Adipocyte (in vitro differentiated cells): ENCODE results near the gene P4HTM.

ENCODE experiments used
- DNase-seq: peaks from one replicate; pipeline ENCODE4 v3.0.0-alpha.2; 2015; ENCODE audit warnings: low read depth
- H3K27me3 ChIP-seq: replicated peaks from 2 replicates; pipeline ENCODE4 v1.7.0; 2013; ENCODE audit warnings: mild to moderate bottlenecking, low read length, moderate library complexity; ENCODE audit not compliant: control insufficient read depth, insufficient read depth
- H3K36me3 ChIP-seq: 2 replicates; pipeline ENCODE4 v1.7.0; 2013; ENCODE audit warnings: low read length, mild to moderate bottlenecking, moderate library complexity; ENCODE audit not compliant: control insufficient read depth, insufficient read depth, severe bottlenecking
- H3K4me1 ChIP-seq: 2 replicates; pipeline ENCODE4 v1.7.0; 2013; ENCODE audit warnings: mild to moderate bottlenecking, low read length, moderate library complexity; ENCODE audit not compliant: control insufficient read depth, insufficient read depth
- H3K4me3 ChIP-seq: 2 replicates; pipeline ENCODE4 v1.7.0; 2013; ENCODE audit warnings: mild to moderate bottlenecking, low read length, moderate library complexity
- H3K9ac ChIP-seq: 2 replicates; pipeline ENCODE4 v1.7.0; 2013; ENCODE audit warnings: mild to moderate bottlenecking, low read length, moderate library complexity
- H3K9me3 ChIP-seq: 2 replicates; pipeline ENCODE4 v1.7.0; 2013; ENCODE audit warnings: mild to moderate bottlenecking, low read length, moderate library complexity; ENCODE audit not compliant: control insufficient read depth

The P4HTM gene

GRCh38 chr3:49021213-49021812 lies 31.3 kb downstream of the P4HTM start:
- peak overlapping the region; percentile 94 for H3K9ac ChIP-seq
- no peaks in the 10 kb centered on the region for H3K27me3 ChIP-seq
- H3K36me3 ChIP-seq, result peaks cover 27% of the 10 kb centered on the region
- H3K4me1 ChIP-seq, result peaks cover 43% of the 10 kb centered on the region
- DNase-seq, result peak; percentile 100
- H3K4me3 ChIP-seq, result peak overlapping the region; percentile 94
- no peaks in the 10 kb centered on the region for H3K9me3 ChIP-seq

GRCh38 chr3:49021813-49022687 lies 32.0 kb downstream of the P4HTM start, which contains the start of gene NDUFAF3:
Gene NDUFAF3, plus strand, starts transcription at chr3:49022121. Its CDS starts 24 bp downstream, at chr3:49022145.
- H3K9ac ChIP-seq, result peak within 1 kb of the TSS; percentile 94
- H3K27me3 ChIP-seq, result no peaks in the 10 kb centered on the region
- H3K4me1 ChIP-seq, result peaks cover 42% of the 10 kb centered on the region
- H3K36me3 ChIP-seq, result peaks cover 33% of the 10 kb centered on the region
- DNase-seq, result peak; percentile 97
- peak within 1 kb of the TSS; percentile 94 for H3K4me3 ChIP-seq
- H3K9me3 ChIP-seq, result no peaks in the 10 kb centered on the region

- peak overlapping the region; percentile 94 for H3K9ac ChIP-seq
- H3K27me3 ChIP-seq, result no peaks in the 10 kb centered on the region
- peak; percentile 26 for DNase-seq
- H3K9me3 ChIP-seq, result no peaks in the 10 kb centered on the region
- peaks cover 42% of the 10 kb centered on the region for H3K4me1 ChIP-seq
- H3K36me3 ChIP-seq, result peaks cover 39% of the 10 kb centered on the region
- peak overlapping the region; percentile 94 for H3K4me3 ChIP-seq
Measured at GRCh38 chr3:49022688-49023171, 32.7 kb downstream of the P4HTM start.

GRCh38 chr3:49023775-49024174 lies 33.7 kb downstream of the P4HTM start:
- H3K4me1 ChIP-seq, result peaks cover 50% of the 10 kb centered on the region
- peaks cover 39% of the 10 kb centered on the region for H3K36me3 ChIP-seq
- H3K9me3 ChIP-seq, result no peaks in the 10 kb centered on the region
- H3K9ac ChIP-seq, result no peak overlapping the region
- no peak for DNase-seq
- H3K27me3 ChIP-seq, result no peaks in the 10 kb centered on the region
- no peak overlapping the region for H3K4me3 ChIP-seq

GRCh38 chr3:49024449-49024848 lies 34.4 kb downstream of the P4HTM start:
- DNase-seq, result no peak
- Histone ChIP-seq H3K9me3 (no peaks in the 10 kb centered on the region), H3K9ac (no peak overlapping the region), H3K27me3 (no peaks in the 10 kb centered on the region), H3K4me1 (peaks cover 46% of the 10 kb centered on the region), H3K4me3 (no peak overlapping the region), H3K36me3 (peaks cover 39% of the 10 kb centered on the region)

GRCh38 chr3:49025005-49025792 lies 35.2 kb downstream of the P4HTM start:
- no peak overlapping the region for H3K4me3 ChIP-seq
- DNase-seq, result no peak
- no peaks in the 10 kb centered on the region for H3K9me3 ChIP-seq
- H3K36me3 ChIP-seq, result peaks cover 45% of the 10 kb centered on the region
- H3K9ac ChIP-seq, result peak overlapping the region; percentile 3
- no peaks in the 10 kb centered on the region for H3K27me3 ChIP-seq
- H3K4me1 ChIP-seq, result peaks cover 42% of the 10 kb centered on the region

GRCh38 chr3:49025793-49026520 lies 35.9 kb downstream of the P4HTM start:
- H3K4me3 ChIP-seq, result no peak overlapping the region
- DNase-seq, result no peak
- H3K4me1 ChIP-seq, result peaks cover 39% of the 10 kb centered on the region
- H3K27me3 ChIP-seq, result no peaks in the 10 kb centered on the region
- H3K9me3 ChIP-seq, result no peaks in the 10 kb centered on the region
- peak overlapping the region; percentile 3 for H3K9ac ChIP-seq
- H3K36me3 ChIP-seq, result peaks cover 52% of the 10 kb centered on the region

- no peak for DNase-seq
Measured at GRCh38 chr3:49026536-49026935, 36.5 kb downstream of the P4HTM start.

GRCh38 chr3:49027634-49028033 lies 37.6 kb downstream of the P4HTM start:
- Histone ChIP-seq H3K9me3 (no peaks in the 10 kb centered on the region), H3K27me3 (no peaks in the 10 kb centered on the region), H3K4me1 (peaks cover 41% of the 10 kb centered on the region), H3K9ac (peak overlapping the region; percentile 93), H3K36me3 (peaks cover 68% of the 10 kb centered on the region), H3K4me3 (peak overlapping the region; percentile 90)
- DNase-seq, result no peak

More at GRCh38 chr3:49026536-49026935, 36.5 kb downstream of the P4HTM start:
- H3K9me3 ChIP-seq, result no peaks in the 10 kb centered on the region
- peaks cover 39% of the 10 kb centered on the region for H3K4me1 ChIP-seq
- no peak overlapping the region for H3K9ac ChIP-seq
- H3K4me3 ChIP-seq, result no peak overlapping the region
- no peaks in the 10 kb centered on the region for H3K27me3 ChIP-seq
- H3K36me3 ChIP-seq, result peaks cover 57% of the 10 kb centered on the region

GRCh38 chr3:49028298-49028672 lies 38.2 kb downstream of the P4HTM start:
- Histone ChIP-seq H3K4me3 (peak overlapping the region; percentile 90), H3K36me3 (peaks cover 75% of the 10 kb centered on the region), H3K27me3 (no peaks in the 10 kb centered on the region), H3K4me1 (peaks cover 41% of the 10 kb centered on the region), H3K9ac (peak overlapping the region; percentile 93), H3K9me3 (no peaks in the 10 kb centered on the region)
- DNase-seq, result no peak
